ENCODE measurements around the gene PRKAR1B.

PRKAR1B gene

GRCh38 chr7:514242-514641, 212.8 kb downstream of the PRKAR1B start:
- POLR2A ChIA-PET (ENCODE audit: low non-redundant PET), result no interaction called here
- peak overlapping the region; percentile 98 for H3K27ac ChIP-seq
- DNase-seq (ENCODE audit: low spot score), result no peak
- TF ChIP-seq, protein P1, sequence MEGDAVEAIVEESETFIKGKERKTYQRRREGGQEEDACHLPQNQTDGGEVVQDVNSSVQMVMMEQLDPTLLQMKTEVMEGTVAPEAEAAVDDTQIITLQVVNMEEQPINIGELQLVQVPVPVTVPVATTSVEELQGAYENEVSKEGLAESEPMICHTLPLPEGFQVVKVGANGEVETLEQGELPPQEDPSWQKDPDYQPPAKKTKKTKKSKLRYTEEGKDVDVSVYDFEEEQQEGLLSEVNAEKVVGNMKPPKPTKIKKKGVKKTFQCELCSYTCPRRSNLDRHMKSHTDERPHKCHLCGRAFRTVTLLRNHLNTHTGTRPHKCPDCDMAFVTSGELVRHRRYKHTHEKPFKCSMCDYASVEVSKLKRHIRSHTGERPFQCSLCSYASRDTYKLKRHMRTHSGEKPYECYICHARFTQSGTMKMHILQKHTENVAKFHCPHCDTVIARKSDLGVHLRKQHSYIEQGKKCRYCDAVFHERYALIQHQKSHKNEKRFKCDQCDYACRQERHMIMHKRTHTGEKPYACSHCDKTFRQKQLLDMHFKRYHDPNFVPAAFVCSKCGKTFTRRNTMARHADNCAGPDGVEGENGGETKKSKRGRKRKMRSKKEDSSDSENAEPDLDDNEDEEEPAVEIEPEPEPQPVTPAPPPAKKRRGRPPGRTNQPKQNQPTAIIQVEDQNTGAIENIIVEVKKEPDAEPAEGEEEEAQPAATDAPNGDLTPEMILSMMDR (conservative IDR thresholded peaks at IDR 0.05; ENCODE audit: low read depth), result no peak
- CTCF ChIA-PET, result interaction anchor here (0.9 to 1.4 kb wide), 2 partner anchors 12 to 192 kb away, joined by 4 to 5 read pairs; no protein-coding TSS in a partner anchor

DNA sequence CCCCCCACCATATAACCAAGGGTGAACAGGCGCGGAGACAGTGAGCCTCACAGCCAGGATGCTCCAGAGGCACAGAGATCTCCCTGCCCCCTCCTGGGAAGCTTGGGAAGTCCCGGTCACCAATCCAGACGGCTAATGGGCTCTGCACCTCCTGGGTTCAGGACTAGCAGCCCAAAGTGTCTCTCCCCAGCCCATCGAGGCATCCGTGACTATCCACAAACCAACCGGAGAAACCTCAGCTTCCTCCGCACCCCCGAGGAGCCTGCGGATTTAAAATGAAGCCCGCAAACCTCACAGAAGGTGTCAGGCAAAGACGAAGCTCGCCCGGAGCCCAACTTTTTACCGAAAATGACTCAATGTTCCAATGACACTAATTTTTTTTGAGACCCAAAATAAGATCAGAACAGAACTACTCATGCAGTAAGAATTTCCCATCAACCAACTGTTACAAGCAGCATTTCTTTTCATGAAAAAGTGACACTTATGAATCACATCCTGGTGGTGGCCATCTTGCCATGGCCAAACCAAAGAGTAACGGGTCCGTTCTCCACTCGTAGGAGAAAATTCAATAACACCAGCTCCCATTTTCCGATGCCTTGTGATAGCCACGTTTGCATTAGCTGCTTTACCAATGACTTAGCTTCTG, 213.4 kb downstream of the PRKAR1B start:
- TF ChIP-seq, protein P1 (conservative IDR thresholded peaks at IDR 0.05; ENCODE audit: low read depth), result 0 out of 2 replicates have a peak, but pooled peaks have one; percentile 5

DNA sequence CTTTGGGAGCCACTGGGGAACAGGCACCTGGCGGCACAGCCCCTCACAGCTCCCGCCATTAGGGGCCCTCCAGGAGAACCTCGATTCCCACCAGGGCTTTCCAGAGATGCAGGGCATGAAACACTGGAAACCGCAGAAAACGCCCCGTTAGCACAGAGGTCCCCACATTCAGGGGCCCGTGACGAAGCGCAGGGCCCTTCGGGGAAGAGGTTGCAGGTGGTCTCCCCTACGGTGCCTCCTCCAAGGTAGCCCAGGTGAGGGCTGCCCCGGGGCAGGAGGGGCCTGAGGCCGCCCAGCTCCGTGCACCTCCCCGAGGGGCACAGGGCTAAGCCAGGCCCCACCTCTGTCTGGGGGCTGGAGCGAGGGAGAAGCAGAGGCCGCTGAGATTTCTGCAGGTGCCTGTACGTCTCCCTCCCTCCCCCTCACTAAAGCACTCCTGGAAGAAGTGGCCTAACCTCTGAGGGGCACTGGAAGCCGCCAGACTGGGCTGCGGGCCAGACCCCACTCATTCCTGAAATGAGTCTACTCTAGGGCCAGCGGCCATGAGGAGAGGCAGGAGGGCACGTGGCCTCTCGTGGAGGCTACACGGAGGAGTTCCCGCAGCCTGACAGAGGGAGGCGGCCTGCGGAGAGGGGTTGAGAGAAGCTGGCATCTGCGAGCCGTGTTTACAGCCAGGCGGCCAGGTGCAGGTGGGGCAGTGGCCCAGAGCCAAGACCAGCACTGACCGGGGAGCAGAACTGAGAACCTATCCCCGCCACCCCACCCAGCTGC, 214.4 kb downstream of the PRKAR1B start:
- no peak for DNase-seq (ENCODE audit: low spot score)
- ChIA-PET POLR2A (ENCODE audit: low non-redundant PET) (interaction anchor here (0.5 to 1.1 kb wide), 2 partner anchors 49 to 180 kb away, joined by 4 to 8 read pairs; no protein-coding TSS in a partner anchor), CTCF (interaction anchor here (0.9 to 1.4 kb wide), 4 partner anchors 10 to 355 kb away, joined by 4 to 5 read pairs (median 5); no protein-coding TSS in a partner anchor)
- peak overlapping the region; percentile 98 for H3K27ac ChIP-seq
- TF ChIP-seq, protein P1 (conservative IDR thresholded peaks at IDR 0.05; ENCODE audit: low read depth), result no peak

More for the DNA sequence above, 213.4 kb downstream of the PRKAR1B start:
- CTCF ChIA-PET, result interaction anchor here (0.6 to 1.4 kb wide), 6 partner anchors 9 to 354 kb away, joined by 3 to 5 read pairs (median 4); no protein-coding TSS in a partner anchor
- peak overlapping the region; percentile 98 for H3K27ac ChIP-seq
- DNase-seq (ENCODE audit: low spot score), result no peak
- POLR2A ChIA-PET (ENCODE audit: low non-redundant PET), result interaction anchor here (0.6 kb wide), 1 partner anchor 24 kb away, joined by 5 read pairs; no protein-coding TSS in a partner anchor

DNA sequence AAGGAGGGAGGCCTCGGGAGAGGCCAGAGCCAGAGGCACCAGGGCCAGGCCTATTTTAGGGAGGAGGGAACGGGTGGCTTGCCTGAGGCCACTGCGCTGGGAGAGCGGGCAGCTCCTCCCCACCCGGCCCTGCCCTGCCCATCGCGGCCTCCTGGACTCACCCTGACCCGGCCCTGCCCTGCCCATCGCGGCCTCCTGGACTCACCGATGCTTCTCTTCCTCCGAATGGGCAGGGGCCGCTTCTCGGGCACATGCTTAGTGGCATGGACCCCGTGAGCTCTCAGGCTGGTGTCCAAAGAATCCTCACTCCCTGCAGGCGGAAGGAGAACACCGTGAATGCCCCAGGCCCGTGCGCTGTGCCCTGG, 215.0 kb downstream of the PRKAR1B start:
- no peak for DNase-seq (ENCODE audit: low spot score)
- ChIA-PET CTCF (no interaction called here), POLR2A (ENCODE audit: low non-redundant PET) (interaction anchor here (0.5 to 1.1 kb wide), 2 partner anchors 48 to 179 kb away, joined by 4 to 8 read pairs; no protein-coding TSS in a partner anchor)
- TF ChIP-seq, protein P1 (conservative IDR thresholded peaks at IDR 0.05; ENCODE audit: low read depth), result no peak
- H3K27ac ChIP-seq, result peak overlapping the region; percentile 98

DNA sequence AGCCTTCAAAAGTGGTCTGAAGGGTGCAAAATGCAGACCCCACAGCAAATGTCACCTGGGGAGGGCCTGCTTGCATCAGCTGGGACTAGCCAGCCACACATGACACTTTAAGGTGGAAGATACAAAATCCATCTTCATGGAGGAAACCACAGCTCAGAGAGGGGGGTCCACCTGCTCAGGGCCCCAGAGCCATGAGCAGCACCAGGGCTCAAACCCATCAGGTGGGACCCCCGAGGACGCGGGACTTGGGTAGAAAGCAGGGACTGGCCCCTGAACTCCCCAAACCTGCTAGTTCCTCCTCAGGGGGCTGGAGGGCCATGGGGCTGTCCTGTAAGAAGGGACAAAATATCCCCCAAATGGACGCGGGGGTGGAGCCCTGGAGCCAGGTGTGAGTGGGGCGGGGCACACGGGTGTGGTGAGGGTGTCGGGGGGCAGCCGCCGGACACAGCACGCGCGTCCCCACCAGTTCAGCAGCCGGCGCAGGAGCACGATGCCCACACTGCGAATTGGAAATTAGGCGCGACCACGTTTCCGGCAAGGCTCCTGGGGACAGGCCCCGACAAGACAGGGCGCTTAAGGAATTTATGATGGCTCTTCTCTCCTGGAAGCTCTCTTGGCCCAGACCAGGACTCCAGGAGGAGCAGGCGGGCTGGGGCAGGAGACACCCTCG, 215.5 kb downstream of the PRKAR1B start:
- ChIA-PET CTCF (no interaction called here), POLR2A (ENCODE audit: low non-redundant PET) (interaction anchor here (0.5 to 1.1 kb wide), 2 partner anchors 48 to 178 kb away, joined by 4 to 8 read pairs; no protein-coding TSS in a partner anchor)
- H3K27ac ChIP-seq, result peak overlapping the region; percentile 98
- DNase-seq (ENCODE audit: low spot score), result peak; percentile 89
- TF ChIP-seq, protein P1 (conservative IDR thresholded peaks at IDR 0.05; ENCODE audit: low read depth), result no peak

DNA sequence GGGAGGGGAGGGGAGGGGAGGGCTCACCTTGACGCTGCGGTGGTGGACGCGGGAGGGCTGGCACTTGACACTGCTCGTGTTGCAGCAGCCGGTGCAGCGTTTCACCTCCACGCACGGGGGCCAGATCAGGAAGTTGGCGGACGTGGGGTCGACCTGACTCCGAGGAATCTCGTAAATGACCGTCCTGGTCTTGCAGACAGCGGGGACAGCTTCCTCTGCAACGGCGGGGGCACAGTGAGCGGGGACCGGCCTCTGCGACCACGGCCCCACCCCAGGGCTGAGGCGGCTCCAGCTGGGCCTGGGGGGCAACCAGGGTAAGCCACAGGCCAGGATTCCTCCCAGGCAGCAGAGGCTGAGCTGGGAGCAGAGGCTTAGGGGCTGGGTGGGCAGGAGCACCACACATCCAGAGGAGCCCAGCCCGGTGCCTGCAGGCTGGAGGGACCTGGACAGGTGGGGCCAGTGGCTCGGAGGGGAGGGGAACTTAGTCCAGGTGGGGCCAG, 216.2 kb downstream of the PRKAR1B start:
- DNase-seq (ENCODE audit: low spot score), result no peak
- ChIA-PET POLR2A (ENCODE audit: low non-redundant PET) (no interaction called here), CTCF (no interaction called here)
- H3K27ac ChIP-seq, result peak overlapping the region; percentile 98
- TF ChIP-seq, protein P1 (conservative IDR thresholded peaks at IDR 0.05; ENCODE audit: low read depth), result no peak

All from RWPE1 (cell line).